Endothelial cell of umbilical vein (primary cell): Measurements from ENCODE around the gene ATF3. TPM values are rescaled to one million over a fixed set of nuclear protein-coding genes. Genes with fewer than 3 reads are reported as not detected.

ENCODE experiments used
- BruUV-seq: library from RNA; stranded (reverse); fragments of 400-500 nt; replicated peaks from 2 replicates; lab custom pipeline; 2021; lab: Mats Ljungman, UMichigan
- CTCF ChIA-PET: fragments of 300-600, 350-600 bp; sonication (Branson Sonifier 250); formaldehyde crosslinking; loops from one replicate; lab custom pipeline; 2021; ENCODE audit warnings: antibody characterized with exemption, inconsistent platforms; lab: Charles Lee
- POLR2A ChIA-PET: fragments of 300-600, 350-600 bp; sonication (Branson Sonifier 250); formaldehyde crosslinking; loops from one replicate; lab custom pipeline; 2021; ENCODE audit warnings: antibody characterized with exemption, inconsistent platforms; lab: Charles Lee
- DNase-seq: peaks from one replicate; pipeline ENCODE4 v3.0.0-alpha.2; 2011; ENCODE audit warnings: low read depth, low spot score
- FAIRE-seq: peaks from 2 replicates; lab custom pipeline; 2011; peaks lifted over from hg19 to GRCh38; lab: Jason Lieb, UNC
- H2AFZ ChIP-seq: 2 replicates; pipeline ENCODE4 v1.6.0; 2012; ENCODE audit warnings: low read depth, low read length, control low read depth, inconsistent platforms
- H3K27ac ChIP-seq: 2 replicates; pipeline ENCODE4 v1.5.1; 2011; ENCODE audit warnings: low read depth, mild to moderate bottlenecking, control low read depth, low read length, moderate library complexity; ENCODE audit not compliant: insufficient read depth
- H3K27me3 ChIP-seq, 2 experiments: 2 replicates each; pipeline versions ENCODE4 v1.6.0 to v1.6.1; 2011; ENCODE audit warnings: low read length in 2 of 2, mixed read lengths in 1 of 2; ENCODE audit not compliant: control insufficient read depth in 2 of 2, insufficient read depth in 2 of 2
- H3K36me3 ChIP-seq, 2 experiments: 2 replicates in 1 of 2; 3 replicates in 1 of 2; pipeline ENCODE4 v1.5.1; 2011; ENCODE audit warnings: low read length in 2 of 2, mild to moderate bottlenecking in 1 of 2, moderate library complexity in 1 of 2; ENCODE audit not compliant: control insufficient read depth in 2 of 2, insufficient read depth in 2 of 2; ENCODE audit errors: extremely low read depth in 1 of 2
- H3K4me1 ChIP-seq: 3 replicates; pipeline ENCODE4 v1.5.1; 2011; ENCODE audit warnings: mild to moderate bottlenecking, low read length; ENCODE audit not compliant: control insufficient read depth, insufficient read depth; ENCODE audit errors: extremely low read depth
- H3K4me2 ChIP-seq: 2 replicates; pipeline ENCODE4 v1.6.1; 2011; ENCODE audit warnings: low read length, control low read depth, mixed read lengths; ENCODE audit not compliant: insufficient read depth
- H3K4me3 ChIP-seq, 3 experiments: fragments of 200-600 bp in 1 of 3; sonication (generic), shearing (Covaris generic) in 1 of 3; replicated peaks in 1 of 3; 2 replicates each; pipeline ENCODE4 v1.5.1; 2011 to 2016; ENCODE audit warnings: control low read depth in 3 of 3, low read length in 3 of 3, mild to moderate bottlenecking in 2 of 3, inconsistent platforms in 1 of 3, low read depth in 1 of 3, moderate library complexity in 1 of 3; ENCODE audit not compliant: insufficient read depth in 1 of 3
- H3K79me2 ChIP-seq: 2 replicates; pipeline ENCODE4 v1.6.0; 2012; ENCODE audit warnings: low read length, inconsistent platforms; ENCODE audit not compliant: control insufficient read depth, insufficient read depth
- H3K9ac ChIP-seq: replicated peaks from 2 replicates; pipeline ENCODE3; 2011; ENCODE audit warnings: low read length, control low read depth; ENCODE audit not compliant: insufficient read depth; ENCODE audit errors: extremely low read depth
- H3K9me1 ChIP-seq: replicated peaks from 3 replicates; pipeline ENCODE4 v1.6.0; 2011; ENCODE audit warnings: mild to moderate bottlenecking, low read length; ENCODE audit not compliant: control insufficient read depth, insufficient read depth; ENCODE audit errors: extremely low read depth
- H3K9me3 ChIP-seq: replicated peaks from 2 replicates; pipeline ENCODE4 v1.5.1; 2012; ENCODE audit warnings: low read length, inconsistent platforms; ENCODE audit not compliant: control insufficient read depth, insufficient read depth
- H4K20me1 ChIP-seq: replicated peaks from 2 replicates; pipeline ENCODE3; 2011; ENCODE audit warnings: mild to moderate bottlenecking, low read length; ENCODE audit not compliant: control insufficient read depth, insufficient read depth; ENCODE audit errors: extremely low read depth
- EZH2 ChIP-seq: IDR thresholded peaks from 2 replicates; pipeline ENCODE4 v1.6.1; 2012; ENCODE audit warnings: borderline replicate concordance, low read depth, mild to moderate bottlenecking, moderate library complexity, low read length, inconsistent platforms; ENCODE audit not compliant: severe bottlenecking
- FOS ChIP-seq: IDR thresholded peaks from 2 replicates; pipeline ENCODE4 v1.6.1; 2011; ENCODE audit warnings: mild to moderate bottlenecking, low read length, moderate library complexity, borderline replicate concordance; ENCODE audit not compliant: insufficient read depth
- GATA2 ChIP-seq: IDR thresholded peaks from 2 replicates; pipeline ENCODE4 v1.7.0; 2011; ENCODE audit warnings: low read depth, mild to moderate bottlenecking, moderate library complexity, mixed read lengths, low read length; ENCODE audit not compliant: insufficient read length, insufficient read depth
- JUN ChIP-seq: IDR thresholded peaks from 2 replicates; pipeline ENCODE4 v1.6.1; 2011; ENCODE audit warnings: borderline replicate concordance, low read depth; ENCODE audit not compliant: insufficient read length, insufficient read depth
- MYC ChIP-seq: IDR thresholded peaks from one replicate; pipeline ENCODE4 v1.6.1; 2011; ENCODE audit warnings: mild to moderate bottlenecking, low read depth, low read length
- POLR2A ChIP-seq: IDR thresholded peaks from 2 replicates; pipeline ENCODE4 v1.6.1; 2012; ENCODE audit warnings: low read depth, mild to moderate bottlenecking, control low read depth, low read length
- POLR2AphosphoS5 ChIP-seq: IDR thresholded peaks from 2 replicates; pipeline ENCODE4 v1.6.1; 2012; ENCODE audit warnings: low read depth, mild to moderate bottlenecking, control low read depth, low read length, moderate library complexity; ENCODE audit not compliant: insufficient read depth
- dilution Hi-C: fragments of 300-500 bp; cut with MboI; formaldehyde crosslinking; loops from one replicate; pipeline ENCODE4 v1.15.0; 2019; ENCODE audit warnings: low sequenced_read_pairs; ENCODE audit not compliant: extremely low pct_ligation_motif_present
- intact Hi-C: fragments of 100-400 bp; cut with micrococcal nuclease; formaldehyde crosslinking; loops from one replicate; pipeline ENCODE4 v1.10.0; 2022
- polyA plus RNA-seq, 4 experiments: library from polyadenylated mRNA; depleted of rRNA in 3 of 4; stranded (reverse) in 3 of 4; unstranded in 1 of 4; fragments of >200 nt; gene quantifications; 2 replicates each; pipeline versions ENCODE4 v1.2.1 to v1.2.3, GENCODE V29; 2011 to 2012; ENCODE audit warnings: missing spikeins in 1 of 4
- total RNA-seq: library from RNA; stranded (reverse); gene quantifications from 2 replicates; pipeline ENCODE4 v1.2.3, GENCODE V29; 2021
- TF ChIP-seq, protein P1 (sequence below): IDR thresholded peaks from 2 replicates; pipeline ENCODE4 v1.6.1; 2011; ENCODE audit not compliant: insufficient read depth, insufficient read length
- TF ChIP-seq, protein P2 (sequence below), 2 donors: IDR thresholded peaks; 1 replicate in 1 of 2; 2 replicates in 1 of 2; pipeline ENCODE4 v1.5.1; 2011; ENCODE audit warnings: low read length in 2 of 2, mild to moderate bottlenecking in 2 of 2, moderate library complexity in 2 of 2, control low read depth in 1 of 2, inconsistent platforms in 1 of 2, low read depth in 1 of 2; ENCODE audit not compliant: insufficient read depth in 1 of 2; ENCODE audit errors: extremely low read depth in 1 of 2

The ATF3 gene
- total and polyA plus RNA-seq, 2 donors (not counting 3 experiments of a cell fraction or from before 2014, with no cell fraction given), result 6.1 to 17.1 TPM

DNA sequence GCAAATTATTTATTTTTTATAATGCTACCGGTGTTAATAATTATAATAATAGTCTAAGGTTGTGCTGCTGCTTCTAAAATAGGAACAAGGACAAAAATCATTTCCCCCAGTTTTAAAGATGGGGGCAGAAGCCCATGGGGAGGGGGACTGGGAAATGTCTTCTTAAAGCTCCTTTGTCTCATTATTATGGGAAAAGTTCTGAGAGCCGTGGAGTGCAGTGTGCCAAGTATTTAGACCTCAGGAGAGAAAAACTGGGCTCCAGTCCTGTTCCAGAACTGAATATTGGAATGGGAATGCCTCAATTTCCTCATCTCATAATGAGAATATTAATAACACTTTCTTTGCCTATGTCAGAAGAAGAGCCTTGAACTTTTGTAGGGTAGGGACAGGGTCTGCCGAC lies 40.9 kb upstream of the ATF3 start:
- CTCF ChIA-PET, result interaction anchor here (0.8 to 2.2 kb wide), 11 partner anchors 8 to 182 kb away, joined by 3 to 10 read pairs (median 4); partner anchors contain the start of gene ATF3

More for the DNA sequence above, 40.9 kb upstream of the ATF3 start:
- intact Hi-C loops (loop anchor here (1.0 to 10.0 kb wide), 3 partner anchors 29 to 993 kb away; partner anchors contain the start of genes ATF3 and SLC30A1), dilution Hi-C loops (no loop called here)
- Histone ChIP-seq H3K4me2 (peak overlapping the region; percentile 88), H4K20me1 (no peaks in the 10 kb centered on the region), H3K4me3 (no peak overlapping the region), H3K9me1 (no peaks in the 10 kb centered on the region), H3K9ac (peak overlapping the region; percentile 82), H3K36me3 (no peaks in the 10 kb centered on the region), H2AFZ (no peak overlapping the region), H3K79me2 (no peaks in the 10 kb centered on the region), H3K27me3 (no peaks in the 10 kb centered on the region), H3K4me1 (peaks cover 18% of the 10 kb centered on the region), H3K27ac (peak overlapping the region; percentile 70), H3K9me3 (no peaks in the 10 kb centered on the region)
- TF ChIP-seq EZH2, result no peak
- no peak for TF ChIP-seq POLR2A
- TF ChIP-seq, protein P1, sequence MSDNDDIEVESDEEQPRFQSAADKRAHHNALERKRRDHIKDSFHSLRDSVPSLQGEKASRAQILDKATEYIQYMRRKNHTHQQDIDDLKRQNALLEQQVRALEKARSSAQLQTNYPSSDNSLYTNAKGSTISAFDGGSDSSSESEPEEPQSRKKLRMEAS, result no peak
- TF ChIP-seq FOS, result no peak
- TF ChIP-seq GATA2, result no peak
- TF ChIP-seq, protein P2, sequence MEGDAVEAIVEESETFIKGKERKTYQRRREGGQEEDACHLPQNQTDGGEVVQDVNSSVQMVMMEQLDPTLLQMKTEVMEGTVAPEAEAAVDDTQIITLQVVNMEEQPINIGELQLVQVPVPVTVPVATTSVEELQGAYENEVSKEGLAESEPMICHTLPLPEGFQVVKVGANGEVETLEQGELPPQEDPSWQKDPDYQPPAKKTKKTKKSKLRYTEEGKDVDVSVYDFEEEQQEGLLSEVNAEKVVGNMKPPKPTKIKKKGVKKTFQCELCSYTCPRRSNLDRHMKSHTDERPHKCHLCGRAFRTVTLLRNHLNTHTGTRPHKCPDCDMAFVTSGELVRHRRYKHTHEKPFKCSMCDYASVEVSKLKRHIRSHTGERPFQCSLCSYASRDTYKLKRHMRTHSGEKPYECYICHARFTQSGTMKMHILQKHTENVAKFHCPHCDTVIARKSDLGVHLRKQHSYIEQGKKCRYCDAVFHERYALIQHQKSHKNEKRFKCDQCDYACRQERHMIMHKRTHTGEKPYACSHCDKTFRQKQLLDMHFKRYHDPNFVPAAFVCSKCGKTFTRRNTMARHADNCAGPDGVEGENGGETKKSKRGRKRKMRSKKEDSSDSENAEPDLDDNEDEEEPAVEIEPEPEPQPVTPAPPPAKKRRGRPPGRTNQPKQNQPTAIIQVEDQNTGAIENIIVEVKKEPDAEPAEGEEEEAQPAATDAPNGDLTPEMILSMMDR (IDR thresholded peaks at IDR 0.05; ENCODE audit: extremely low read depth in 1 of 2, insufficient read depth in 1 of 2, low read depth in 1 of 2, low read length in 2 of 2), result no peak
- no peak for TF ChIP-seq JUN
- no peak for TF ChIP-seq MYC
- TF ChIP-seq POLR2AphosphoS5, result no peak
- POLR2A ChIA-PET, result interaction anchor here (2.8 kb wide), 1 partner anchor 41 kb away, joined by 16 read pairs; the partner anchor contains the start of gene ATF3
- no peak for DNase-seq
- no TSS peak for BruUV-seq
- no peak for FAIRE-seq
